H1 (cell line): ENCODE data around the gene ELFN2. TPM values are rescaled to one million over a fixed set of nuclear protein-coding genes. Genes with fewer than 3 reads are reported as not detected.

ENCODE experiments used
- POLR2AphosphoS5 ChIP-seq: IDR thresholded peaks from 2 replicates; pipeline ENCODE4 v1.6.1; 2011; ENCODE audit warnings: low read depth, low read length
- RFX5 ChIP-seq: IDR thresholded peaks from 2 replicates; pipeline ENCODE4 v1.6.1; 2011; ENCODE audit warnings: low read depth, low read length, improper control_type of control experiment, borderline replicate concordance
- TCF12 ChIP-seq: IDR thresholded peaks from 2 replicates; pipeline ENCODE4 v1.6.1; 2011; ENCODE audit warnings: low read depth, mild to moderate bottlenecking, low read length
- polyA plus RNA-seq, 7 experiments: library from polyadenylated mRNA; depleted of rRNA in 3 of 7; stranded (reverse) in 5 of 7; unstranded in 2 of 7; fragments of >200 nt in 5 of 7; fragments of 200-250 nt in 2 of 7; gene quantifications; 1 replicate in 5 of 7; 2 replicates in 1 of 7; 4 replicates in 1 of 7; pipeline versions ENCODE4 v1.2.1 to v1.2.3, GENCODE V29; 2011 to 2013; ENCODE audit warnings: missing spikeins in 2 of 7, mixed read lengths in 2 of 7
- total RNA-seq: library from RNA; stranded (reverse); fragmentation: NEBNext Ultra II Directional; extraction: Animal tissue kit (Norgen Biotek cat#: 25700); gene quantifications from 2 replicates; pipeline ENCODE4 v1.2.1, GENCODE V29; 2021
- TF ChIP-seq, protein P1 (sequence below): fragments of 300-600 bp; sonication (generic); IDR thresholded peaks from 2 replicates; pipeline ENCODE4 v1.7.1; 2012; ENCODE audit warnings: low read length, moderate library complexity, mild to moderate bottlenecking, inconsistent platforms; ENCODE audit not compliant: insufficient replicate concordance

ELFN2 gene
- total and polyA plus RNA-seq, 2 of the 8 experiments (the other 6 are each of a cell fraction or from before 2014, with no cell fraction given): 0.63 to 0.88 TPM

- TF ChIP-seq, protein P1, sequence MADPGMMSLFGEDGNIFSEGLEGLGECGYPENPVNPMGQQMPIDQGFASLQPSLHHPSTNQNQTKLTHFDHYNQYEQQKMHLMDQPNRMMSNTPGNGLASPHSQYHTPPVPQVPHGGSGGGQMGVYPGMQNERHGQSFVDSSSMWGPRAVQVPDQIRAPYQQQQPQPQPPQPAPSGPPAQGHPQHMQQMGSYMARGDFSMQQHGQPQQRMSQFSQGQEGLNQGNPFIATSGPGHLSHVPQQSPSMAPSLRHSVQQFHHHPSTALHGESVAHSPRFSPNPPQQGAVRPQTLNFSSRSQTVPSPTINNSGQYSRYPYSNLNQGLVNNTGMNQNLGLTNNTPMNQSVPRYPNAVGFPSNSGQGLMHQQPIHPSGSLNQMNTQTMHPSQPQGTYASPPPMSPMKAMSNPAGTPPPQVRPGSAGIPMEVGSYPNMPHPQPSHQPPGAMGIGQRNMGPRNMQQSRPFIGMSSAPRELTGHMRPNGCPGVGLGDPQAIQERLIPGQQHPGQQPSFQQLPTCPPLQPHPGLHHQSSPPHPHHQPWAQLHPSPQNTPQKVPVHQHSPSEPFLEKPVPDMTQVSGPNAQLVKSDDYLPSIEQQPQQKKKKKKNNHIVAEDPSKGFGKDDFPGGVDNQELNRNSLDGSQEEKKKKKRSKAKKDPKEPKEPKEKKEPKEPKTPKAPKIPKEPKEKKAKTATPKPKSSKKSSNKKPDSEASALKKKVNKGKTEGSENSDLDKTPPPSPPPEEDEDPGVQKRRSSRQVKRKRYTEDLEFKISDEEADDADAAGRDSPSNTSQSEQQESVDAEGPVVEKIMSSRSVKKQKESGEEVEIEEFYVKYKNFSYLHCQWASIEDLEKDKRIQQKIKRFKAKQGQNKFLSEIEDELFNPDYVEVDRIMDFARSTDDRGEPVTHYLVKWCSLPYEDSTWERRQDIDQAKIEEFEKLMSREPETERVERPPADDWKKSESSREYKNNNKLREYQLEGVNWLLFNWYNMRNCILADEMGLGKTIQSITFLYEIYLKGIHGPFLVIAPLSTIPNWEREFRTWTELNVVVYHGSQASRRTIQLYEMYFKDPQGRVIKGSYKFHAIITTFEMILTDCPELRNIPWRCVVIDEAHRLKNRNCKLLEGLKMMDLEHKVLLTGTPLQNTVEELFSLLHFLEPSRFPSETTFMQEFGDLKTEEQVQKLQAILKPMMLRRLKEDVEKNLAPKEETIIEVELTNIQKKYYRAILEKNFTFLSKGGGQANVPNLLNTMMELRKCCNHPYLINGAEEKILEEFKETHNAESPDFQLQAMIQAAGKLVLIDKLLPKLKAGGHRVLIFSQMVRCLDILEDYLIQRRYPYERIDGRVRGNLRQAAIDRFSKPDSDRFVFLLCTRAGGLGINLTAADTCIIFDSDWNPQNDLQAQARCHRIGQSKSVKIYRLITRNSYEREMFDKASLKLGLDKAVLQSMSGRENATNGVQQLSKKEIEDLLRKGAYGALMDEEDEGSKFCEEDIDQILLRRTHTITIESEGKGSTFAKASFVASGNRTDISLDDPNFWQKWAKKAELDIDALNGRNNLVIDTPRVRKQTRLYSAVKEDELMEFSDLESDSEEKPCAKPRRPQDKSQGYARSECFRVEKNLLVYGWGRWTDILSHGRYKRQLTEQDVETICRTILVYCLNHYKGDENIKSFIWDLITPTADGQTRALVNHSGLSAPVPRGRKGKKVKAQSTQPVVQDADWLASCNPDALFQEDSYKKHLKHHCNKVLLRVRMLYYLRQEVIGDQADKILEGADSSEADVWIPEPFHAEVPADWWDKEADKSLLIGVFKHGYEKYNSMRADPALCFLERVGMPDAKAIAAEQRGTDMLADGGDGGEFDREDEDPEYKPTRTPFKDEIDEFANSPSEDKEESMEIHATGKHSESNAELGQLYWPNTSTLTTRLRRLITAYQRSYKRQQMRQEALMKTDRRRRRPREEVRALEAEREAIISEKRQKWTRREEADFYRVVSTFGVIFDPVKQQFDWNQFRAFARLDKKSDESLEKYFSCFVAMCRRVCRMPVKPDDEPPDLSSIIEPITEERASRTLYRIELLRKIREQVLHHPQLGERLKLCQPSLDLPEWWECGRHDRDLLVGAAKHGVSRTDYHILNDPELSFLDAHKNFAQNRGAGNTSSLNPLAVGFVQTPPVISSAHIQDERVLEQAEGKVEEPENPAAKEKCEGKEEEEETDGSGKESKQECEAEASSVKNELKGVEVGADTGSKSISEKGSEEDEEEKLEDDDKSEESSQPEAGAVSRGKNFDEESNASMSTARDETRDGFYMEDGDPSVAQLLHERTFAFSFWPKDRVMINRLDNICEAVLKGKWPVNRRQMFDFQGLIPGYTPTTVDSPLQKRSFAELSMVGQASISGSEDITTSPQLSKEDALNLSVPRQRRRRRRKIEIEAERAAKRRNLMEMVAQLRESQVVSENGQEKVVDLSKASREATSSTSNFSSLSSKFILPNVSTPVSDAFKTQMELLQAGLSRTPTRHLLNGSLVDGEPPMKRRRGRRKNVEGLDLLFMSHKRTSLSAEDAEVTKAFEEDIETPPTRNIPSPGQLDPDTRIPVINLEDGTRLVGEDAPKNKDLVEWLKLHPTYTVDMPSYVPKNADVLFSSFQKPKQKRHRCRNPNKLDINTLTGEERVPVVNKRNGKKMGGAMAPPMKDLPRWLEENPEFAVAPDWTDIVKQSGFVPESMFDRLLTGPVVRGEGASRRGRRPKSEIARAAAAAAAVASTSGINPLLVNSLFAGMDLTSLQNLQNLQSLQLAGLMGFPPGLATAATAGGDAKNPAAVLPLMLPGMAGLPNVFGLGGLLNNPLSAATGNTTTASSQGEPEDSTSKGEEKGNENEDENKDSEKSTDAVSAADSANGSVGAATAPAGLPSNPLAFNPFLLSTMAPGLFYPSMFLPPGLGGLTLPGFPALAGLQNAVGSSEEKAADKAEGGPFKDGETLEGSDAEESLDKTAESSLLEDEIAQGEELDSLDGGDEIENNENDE: no peak
- TF ChIP-seq TCF12 (no peak), RFX5 (no peak), POLR2AphosphoS5 (no peak)
These were observed 51.5 kb downstream of the ELFN2 start (continued) for GRCh38 chr22:37375801-37376200.
